Smooth muscle cell of the pulmonary artery (primary cell): ENCODE measurements around the gene XG. TPM values are rescaled to one million over a fixed set of nuclear protein-coding genes. Genes with fewer than 3 reads are reported as not detected.

Experiments used
- total RNA-seq: library from RNA; depleted of rRNA; stranded (reverse); fragments of >200 nt; gene quantifications from 2 replicates; pipeline ENCODE4 v1.2.3, GENCODE V29; 2014

XG gene
- 1.2 and 5.8 TPM in 2 replicates for total RNA-seq

GRCh38 chrX:2751874-2752300, at the start of gene XG:
Gene XG, plus strand, starts transcription at chrX:2752040. Its CDS starts 235 bp downstream, at chrX:2752275.

GRCh38 chrX:2828344-2828958, 76.6 kb downstream of the XG start, which contains the start of gene GYG2:
Gene GYG2, plus strand, starts transcription at chrX:2828930. Its CDS starts 1,259 bp downstream, at chrX:2830189.

Other genes starting within 250 kb of the XG start
- 280 and 354 TPM in 2 replicates for gene CD99, start 60.7 kb upstream of the XG start, total RNA-seq
- gene GYG2, start 76.9 kb downstream of the XG start, total RNA-seq = 0.86 and 1.6 TPM in 2 replicates
- gene ARSD, start 177.3 kb downstream of the XG start, total RNA-seq = 16.6 and 22.5 TPM in 2 replicates